Stimulated activated memory B cell treated with anti-CD40 and anti-IgM and Interleukin-4, amounts not matched to agents 10 μg/mL and 1 μg/mL and 100 μg/mL, for 72 hours (primary cell): ENCODE results near the gene PIEZO2.

Experiments
- ATAC-seq: fragments of 150-1000 bp; cut with Tn5 transposase; 2 replicates; pipeline ENCODE4 v1.10.0; 2021
- H3K27ac Mint-ChIP-seq: one replicate; pipeline ENCODE4 v1.8.0; 2022; ENCODE audit warnings: mild to moderate bottlenecking, mixed read lengths
- H3K27me3 Mint-ChIP-seq: one replicate; pipeline ENCODE4 v1.8.0; 2022; ENCODE audit warnings: mixed read lengths
- H3K36me3 Mint-ChIP-seq: one replicate; pipeline ENCODE4 v1.8.0; 2022; ENCODE audit warnings: mixed read lengths
- H3K4me1 Mint-ChIP-seq: one replicate; pipeline ENCODE4 v1.8.0; 2022; ENCODE audit warnings: mixed read lengths
- H3K4me3 Mint-ChIP-seq: one replicate; pipeline ENCODE4 v1.8.0; 2022; ENCODE audit warnings: mild to moderate bottlenecking, moderate library complexity, mixed read lengths
- H3K9me3 Mint-ChIP-seq: one replicate; pipeline ENCODE4 v1.8.0; 2022; ENCODE audit warnings: mixed read lengths

PIEZO2 gene

DNA sequence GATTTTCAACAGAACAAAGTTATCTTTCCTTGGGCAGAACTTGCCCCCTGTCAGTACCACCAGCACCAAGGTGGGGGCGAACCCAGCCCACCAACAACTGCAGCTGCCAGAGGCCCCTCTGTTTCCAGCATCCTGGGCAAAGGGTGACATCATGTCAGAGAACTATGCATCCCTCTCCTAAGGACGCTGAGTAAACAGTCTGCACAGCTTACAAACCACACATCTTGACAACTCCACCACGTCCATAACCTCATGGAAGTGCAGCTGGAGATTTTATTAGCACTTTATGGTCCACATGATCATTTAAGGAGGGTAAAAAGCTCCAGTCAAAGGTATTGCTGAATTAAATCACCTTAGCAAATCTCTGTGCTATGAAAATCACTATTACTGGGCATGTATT lies 40.4 kb downstream of the PIEZO2 start:
- Mint-ChIP-seq H3K27ac (no peak overlapping the region), H3K9me3 (no peaks in the 10 kb centered on the region), H3K36me3 (no peaks in the 10 kb centered on the region), H3K4me1 (no peaks in the 10 kb centered on the region), H3K27me3 (no peaks in the 10 kb centered on the region), H3K4me3 (no peak overlapping the region)
- no peak for ATAC-seq

DNA sequence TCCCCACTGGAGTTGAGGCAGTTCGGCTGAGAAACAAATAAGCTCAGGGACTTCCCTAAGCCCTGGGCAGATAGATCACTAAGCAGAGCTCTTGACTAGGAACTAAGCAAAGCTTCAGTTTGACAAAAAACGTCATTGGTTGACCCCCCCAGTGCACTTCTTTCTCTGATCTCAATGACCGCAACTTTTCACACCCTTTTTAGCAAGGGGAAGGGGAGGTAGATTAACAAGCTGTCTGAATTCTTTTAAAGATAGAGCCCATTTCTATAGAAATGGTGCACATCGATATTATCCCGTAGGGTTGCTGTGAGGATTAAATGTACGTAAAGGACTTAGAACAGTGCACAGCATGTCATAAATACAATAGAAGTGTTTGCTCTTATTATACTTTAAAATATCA lies 42.5 kb downstream of the PIEZO2 start:
- no peaks in the 10 kb centered on the region for H3K4me1 Mint-ChIP-seq
- H3K27me3 Mint-ChIP-seq = no peaks in the 10 kb centered on the region
- ATAC-seq = no peak
- H3K27ac Mint-ChIP-seq = no peak overlapping the region
- H3K9me3 Mint-ChIP-seq = no peaks in the 10 kb centered on the region
- H3K4me3 Mint-ChIP-seq = no peak overlapping the region
- H3K36me3 Mint-ChIP-seq = no peaks in the 10 kb centered on the region

DNA sequence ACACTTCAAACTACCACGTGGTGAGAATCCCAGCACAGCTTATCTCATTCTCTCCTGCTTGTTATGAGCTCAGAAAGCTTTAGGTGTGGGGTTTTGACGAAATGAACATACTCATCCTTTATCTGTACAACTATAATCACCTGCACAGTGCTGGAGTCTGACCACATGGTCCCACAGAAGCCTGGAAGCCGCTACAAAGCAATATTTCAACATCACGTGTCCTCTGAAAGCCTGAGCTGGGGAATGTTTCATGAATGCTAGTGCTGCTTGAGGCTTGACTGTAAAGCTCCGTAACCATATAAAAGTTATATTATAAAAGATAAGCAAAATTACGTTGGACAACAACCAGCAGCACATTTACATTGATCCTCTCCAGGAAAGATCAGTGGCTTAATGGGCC lies 43.9 kb downstream of the PIEZO2 start:
- Mint-ChIP-seq H3K4me3 (no peak overlapping the region), H3K36me3 (no peaks in the 10 kb centered on the region), H3K9me3 (no peaks in the 10 kb centered on the region), H3K27ac (no peak overlapping the region), H3K27me3 (no peaks in the 10 kb centered on the region), H3K4me1 (no peaks in the 10 kb centered on the region)
- ATAC-seq = no peak

DNA sequence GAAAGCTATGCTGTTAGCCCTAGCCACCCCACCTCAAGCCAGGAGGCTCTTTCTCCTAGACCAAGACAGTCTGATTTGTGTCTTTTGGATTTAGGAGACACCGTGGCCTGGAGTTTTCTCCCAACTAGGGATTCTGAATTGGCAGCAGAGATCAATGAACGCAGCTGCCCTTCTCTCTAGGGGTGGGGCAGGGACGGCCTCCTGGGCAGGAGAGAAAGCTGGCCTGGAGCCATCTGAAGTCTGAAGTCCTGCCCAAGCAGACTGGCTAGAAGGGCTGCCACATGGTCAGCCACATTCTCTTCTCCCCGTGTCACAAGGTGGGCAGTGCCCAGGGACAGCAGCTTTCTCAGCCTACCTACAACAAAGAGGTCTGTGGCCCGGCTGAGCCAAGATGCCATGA lies 45.1 kb downstream of the PIEZO2 start:
- Mint-ChIP-seq H3K27me3 (no peaks in the 10 kb centered on the region), H3K36me3 (no peaks in the 10 kb centered on the region), H3K4me1 (no peaks in the 10 kb centered on the region), H3K9me3 (no peaks in the 10 kb centered on the region), H3K4me3 (no peak overlapping the region), H3K27ac (no peak overlapping the region)
- no peak for ATAC-seq

DNA sequence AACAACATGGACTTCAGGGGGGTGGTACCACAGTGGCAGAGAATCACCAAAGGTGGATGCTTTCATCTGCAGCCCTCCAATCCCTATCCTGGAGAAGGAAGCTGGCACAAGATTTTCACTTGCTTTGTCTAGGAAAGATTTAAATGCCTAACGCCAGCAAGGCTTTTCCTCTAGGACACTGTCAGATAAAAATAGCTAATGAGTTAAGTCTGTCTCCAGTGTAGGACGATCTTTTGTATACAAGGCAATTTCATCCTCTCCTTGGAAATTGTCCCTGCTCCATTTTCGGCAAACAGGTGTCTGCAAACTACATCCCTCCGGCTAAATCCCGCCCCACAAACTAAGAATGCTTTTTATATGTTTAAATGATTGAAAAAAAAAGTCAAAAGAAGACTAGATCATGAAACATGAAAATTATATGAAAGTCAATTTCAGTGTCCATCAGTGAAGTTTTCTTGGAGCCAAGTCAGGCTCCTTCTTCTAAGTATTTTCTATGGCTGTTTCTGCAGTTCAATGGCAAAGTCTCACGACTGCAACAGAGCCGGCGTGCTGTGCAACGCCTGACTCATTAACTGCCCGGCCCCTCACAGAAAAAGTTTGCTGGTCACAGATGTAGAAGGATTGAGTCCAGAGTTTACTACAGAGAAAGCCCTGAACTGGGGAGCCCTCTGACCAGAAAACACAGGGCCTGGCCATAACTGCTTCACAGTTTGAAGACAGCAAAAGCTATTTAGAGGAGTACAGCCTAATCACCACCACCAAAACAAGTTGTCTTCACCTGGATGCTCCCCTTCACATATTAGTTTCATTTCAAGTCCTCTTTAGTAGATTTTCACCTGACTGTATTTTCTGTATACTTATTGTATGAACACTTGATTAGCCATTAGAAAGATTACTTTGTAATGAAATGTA lies 52.3 kb downstream of the PIEZO2 start:
- Mint-ChIP-seq H3K36me3 (no peaks in the 10 kb centered on the region), H3K27ac (no peak overlapping the region), H3K4me1 (no peaks in the 10 kb centered on the region), H3K4me3 (no peak overlapping the region), H3K9me3 (no peaks in the 10 kb centered on the region), H3K27me3 (no peaks in the 10 kb centered on the region)
- no peak for ATAC-seq

DNA sequence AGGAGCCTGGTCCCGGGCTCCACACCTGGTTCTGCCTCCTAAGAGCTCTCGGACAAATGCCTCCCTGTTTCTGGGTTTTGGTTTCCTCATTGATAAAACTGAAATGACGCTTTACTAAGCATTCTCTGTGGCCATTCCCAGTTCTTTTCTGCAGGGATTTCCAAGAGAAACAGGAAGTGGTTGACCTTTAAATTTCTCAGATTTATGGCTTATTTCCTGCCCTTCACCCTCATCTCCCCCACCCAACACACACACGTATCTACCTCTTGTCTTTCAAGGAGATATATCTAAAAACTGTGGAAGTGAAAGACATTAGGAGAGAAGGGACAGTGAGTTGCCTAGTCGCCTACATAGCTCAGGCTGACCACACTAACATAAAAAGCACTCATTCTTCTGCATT lies 53.0 kb downstream of the PIEZO2 start:
- ATAC-seq = no peak

DNA sequence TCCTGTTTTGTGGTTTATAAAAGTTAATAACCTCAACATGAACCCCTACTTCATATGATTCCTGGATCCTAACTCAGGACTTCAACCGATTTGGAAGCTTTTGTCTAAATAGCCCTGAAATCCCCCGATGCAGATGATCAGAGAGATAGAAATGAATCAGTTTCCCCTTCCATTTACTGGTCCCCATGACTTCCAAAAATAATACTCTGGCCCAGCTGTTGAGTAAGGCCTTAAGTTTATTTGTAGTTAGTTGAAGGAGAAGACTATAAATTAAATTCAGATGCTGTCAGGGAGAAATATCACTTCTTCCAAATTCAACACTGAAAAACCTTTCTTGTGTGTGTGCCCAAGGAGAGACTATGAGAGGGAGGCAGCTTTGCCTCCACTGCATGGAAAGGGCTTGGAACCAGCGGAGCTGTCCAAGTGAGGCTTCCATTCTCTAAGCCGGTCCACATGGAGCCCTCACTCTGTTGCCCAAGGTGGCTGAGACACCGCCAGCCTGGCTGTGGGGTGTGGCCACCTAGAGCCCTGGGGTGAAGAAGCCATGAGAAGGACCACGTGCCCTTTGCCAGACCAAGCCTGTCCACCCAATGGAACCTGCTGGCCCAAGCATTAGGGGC lies 53.6 kb downstream of the PIEZO2 start:
- Mint-ChIP-seq H3K27me3 (no peaks in the 10 kb centered on the region), H3K4me3 (no peak overlapping the region), H3K4me1 (no peaks in the 10 kb centered on the region), H3K9me3 (no peaks in the 10 kb centered on the region), H3K27ac (no peak overlapping the region), H3K36me3 (no peaks in the 10 kb centered on the region)
- no peak for ATAC-seq

More for the DNA sequence above, 53.0 kb downstream of the PIEZO2 start:
- no peaks in the 10 kb centered on the region for H3K36me3 Mint-ChIP-seq
- no peaks in the 10 kb centered on the region for H3K4me1 Mint-ChIP-seq
- no peak overlapping the region for H3K4me3 Mint-ChIP-seq
- no peaks in the 10 kb centered on the region for H3K9me3 Mint-ChIP-seq
- H3K27me3 Mint-ChIP-seq = no peaks in the 10 kb centered on the region
- no peak overlapping the region for H3K27ac Mint-ChIP-seq

DNA sequence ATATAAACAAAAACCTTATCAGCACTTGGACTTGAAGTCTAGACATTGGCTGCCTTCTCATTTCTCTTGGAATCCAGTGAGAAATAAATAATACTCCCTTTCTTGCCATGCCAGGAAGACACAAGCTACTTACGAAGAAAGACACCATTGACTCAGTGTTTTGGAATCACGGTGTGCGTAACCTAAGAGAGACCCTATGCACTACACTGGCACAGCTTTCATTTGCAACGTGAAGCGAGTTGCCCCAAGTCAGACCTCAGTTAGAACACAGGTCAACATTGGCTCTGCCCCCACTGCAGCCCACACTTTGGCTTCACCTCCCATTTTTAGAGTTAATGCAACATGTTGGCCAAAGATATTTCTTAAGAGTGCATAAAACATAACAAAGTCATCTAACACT lies 54.2 kb downstream of the PIEZO2 start:
- no peaks in the 10 kb centered on the region for H3K36me3 Mint-ChIP-seq
- no peaks in the 10 kb centered on the region for H3K4me1 Mint-ChIP-seq
- no peak overlapping the region for H3K4me3 Mint-ChIP-seq
- ATAC-seq = no peak
- no peaks in the 10 kb centered on the region for H3K9me3 Mint-ChIP-seq
- H3K27ac Mint-ChIP-seq = no peak overlapping the region
- no peaks in the 10 kb centered on the region for H3K27me3 Mint-ChIP-seq

DNA sequence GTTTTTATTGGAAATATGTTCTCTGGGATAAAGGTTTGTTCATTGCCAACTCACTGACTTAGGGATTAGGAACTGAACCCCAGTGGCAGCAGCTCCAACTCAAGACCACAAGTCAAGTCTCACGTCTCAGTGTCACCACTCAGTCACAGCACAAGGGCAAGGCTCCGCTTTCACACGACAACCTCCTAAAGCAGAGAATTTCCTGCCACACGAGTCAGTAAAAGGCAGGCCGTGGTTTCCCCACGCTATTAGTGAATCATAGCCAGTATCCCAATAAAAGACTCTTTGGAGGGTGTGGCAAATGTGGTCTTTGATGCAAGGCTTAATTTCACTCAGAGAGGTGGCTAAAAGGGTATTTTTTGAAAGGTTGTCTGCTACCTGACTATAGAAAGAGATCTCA lies 57.6 kb downstream of the PIEZO2 start:
- Mint-ChIP-seq H3K27me3 (no peaks in the 10 kb centered on the region), H3K4me1 (no peaks in the 10 kb centered on the region), H3K9me3 (no peaks in the 10 kb centered on the region), H3K27ac (no peak overlapping the region), H3K4me3 (no peak overlapping the region), H3K36me3 (no peaks in the 10 kb centered on the region)
- ATAC-seq = no peak

DNA sequence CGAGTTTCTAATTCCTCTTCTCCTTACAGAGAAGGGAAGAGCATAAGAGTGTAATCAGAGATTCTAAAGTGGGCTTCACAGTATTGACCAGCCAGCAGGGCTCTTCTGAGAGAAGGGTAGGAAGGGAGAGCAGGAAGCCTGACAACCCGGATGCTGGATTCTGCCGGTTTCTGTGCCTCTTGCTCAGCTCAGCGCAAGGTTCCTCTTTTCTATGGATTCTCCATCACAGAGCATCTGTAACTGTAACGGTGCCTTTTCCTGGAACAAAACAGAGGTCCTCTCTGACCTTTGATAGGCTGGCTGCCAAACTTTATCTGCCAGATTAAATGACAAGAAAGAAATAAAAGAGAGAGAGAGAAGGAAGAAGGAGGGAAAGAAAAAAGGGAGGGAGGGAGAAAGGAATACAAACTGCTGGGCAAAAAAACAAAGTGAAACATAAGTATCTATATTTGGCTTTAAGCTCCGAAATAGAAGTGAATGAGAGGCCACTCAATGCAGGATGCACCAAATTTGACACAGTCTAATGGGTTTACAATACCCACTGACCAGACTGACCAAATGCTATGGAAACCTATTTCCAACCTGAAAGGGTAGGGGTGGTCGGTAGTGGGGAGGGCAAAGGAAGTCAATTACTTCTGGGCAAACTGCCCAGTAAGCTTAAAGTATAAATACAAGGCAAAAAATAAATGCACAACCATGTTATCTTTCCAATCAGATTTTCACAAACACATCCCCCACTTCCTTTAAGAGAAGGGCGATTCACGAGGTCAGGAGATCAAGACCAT lies 59.2 kb downstream of the PIEZO2 start:
- no peaks in the 10 kb centered on the region for H3K27me3 Mint-ChIP-seq
- H3K27ac Mint-ChIP-seq = no peak overlapping the region
- no peaks in the 10 kb centered on the region for H3K36me3 Mint-ChIP-seq
- ATAC-seq = no peak
- no peak overlapping the region for H3K4me3 Mint-ChIP-seq
- no peaks in the 10 kb centered on the region for H3K9me3 Mint-ChIP-seq
- H3K4me1 Mint-ChIP-seq = no peaks in the 10 kb centered on the region

DNA sequence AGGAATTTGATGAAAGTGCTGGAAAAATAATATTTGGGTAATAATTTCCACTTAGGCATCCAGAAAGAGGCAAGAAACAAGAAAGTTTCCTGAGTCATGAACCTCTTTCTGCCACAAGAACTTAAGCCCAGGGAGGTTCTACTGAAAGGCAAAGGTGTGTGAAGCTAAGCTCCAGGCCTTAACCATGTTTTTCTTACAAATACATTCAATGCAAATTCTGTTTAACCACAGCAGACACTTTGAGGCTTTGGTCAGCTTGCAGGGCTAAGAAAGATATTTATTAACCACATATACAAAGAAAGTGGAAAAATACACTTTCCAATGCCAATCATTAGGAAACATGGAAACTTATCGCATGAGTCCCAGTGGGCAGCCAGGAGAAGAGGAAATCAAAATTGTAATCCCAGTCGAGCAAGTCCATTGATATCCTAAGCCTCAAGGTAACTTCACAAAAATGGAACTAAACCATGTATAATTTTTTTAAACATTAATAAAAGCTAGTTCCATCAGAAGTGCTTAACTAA lies 68.3 kb downstream of the PIEZO2 start:
- Mint-ChIP-seq H3K27me3 (no peaks in the 10 kb centered on the region), H3K9me3 (no peaks in the 10 kb centered on the region), H3K36me3 (no peaks in the 10 kb centered on the region), H3K4me1 (no peaks in the 10 kb centered on the region), H3K27ac (no peak overlapping the region), H3K4me3 (no peak overlapping the region)
- no peak for ATAC-seq

DNA sequence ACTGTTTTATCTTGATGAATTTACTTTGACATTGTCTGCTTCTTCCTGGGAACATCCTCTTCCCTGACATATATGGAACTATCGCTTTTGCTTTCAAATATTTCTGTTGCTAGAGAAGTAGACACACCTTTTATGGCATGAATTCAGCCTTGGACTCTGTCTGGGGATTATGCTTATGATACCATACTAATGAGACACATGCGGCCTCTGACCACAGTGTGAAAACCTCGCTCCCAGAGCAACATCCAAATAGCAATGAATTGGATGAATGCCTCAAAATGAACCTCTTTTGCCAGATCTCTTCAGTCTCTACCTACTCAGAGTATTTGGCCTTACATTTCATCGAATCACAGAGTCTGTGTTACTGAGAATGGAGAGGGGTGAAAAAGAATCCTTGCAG lies 70.9 kb downstream of the PIEZO2 start:
- Mint-ChIP-seq H3K4me1 (no peaks in the 10 kb centered on the region), H3K27me3 (no peaks in the 10 kb centered on the region), H3K4me3 (no peak overlapping the region), H3K36me3 (no peaks in the 10 kb centered on the region), H3K9me3 (no peaks in the 10 kb centered on the region), H3K27ac (no peak overlapping the region)
- ATAC-seq = no peak

DNA sequence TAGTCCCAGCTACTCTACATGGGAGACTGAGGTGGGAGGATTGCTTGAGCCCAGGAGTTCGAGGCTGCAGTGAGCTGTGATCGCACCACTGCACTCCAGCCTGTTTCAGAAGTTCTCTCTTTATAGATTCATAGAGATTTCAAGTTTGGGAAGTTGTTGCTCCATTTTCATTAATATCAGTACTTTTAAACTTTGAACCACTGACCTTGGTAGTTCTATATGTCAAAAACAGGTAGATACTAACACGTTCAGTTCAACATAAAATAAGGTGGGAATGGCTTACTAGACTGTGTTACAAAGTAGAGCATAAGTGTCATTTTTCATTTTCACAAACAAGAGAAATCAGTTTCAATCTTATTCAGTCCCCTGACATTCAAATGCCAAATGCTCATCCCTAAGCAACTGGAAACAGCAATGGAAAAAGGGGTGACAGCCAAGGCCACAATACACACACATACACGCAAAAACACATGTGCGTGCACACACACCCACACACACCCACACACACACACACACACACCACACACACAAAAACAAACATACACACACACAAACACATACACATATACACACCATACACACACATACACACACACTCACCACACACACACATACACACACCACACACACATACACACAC lies 71.7 kb downstream of the PIEZO2 start:
- no peak overlapping the region for H3K4me3 Mint-ChIP-seq
- no peak for ATAC-seq
- no peaks in the 10 kb centered on the region for H3K4me1 Mint-ChIP-seq
- H3K9me3 Mint-ChIP-seq = no peaks in the 10 kb centered on the region
- H3K27me3 Mint-ChIP-seq = no peaks in the 10 kb centered on the region
- H3K27ac Mint-ChIP-seq = no peak overlapping the region
- no peaks in the 10 kb centered on the region for H3K36me3 Mint-ChIP-seq

DNA sequence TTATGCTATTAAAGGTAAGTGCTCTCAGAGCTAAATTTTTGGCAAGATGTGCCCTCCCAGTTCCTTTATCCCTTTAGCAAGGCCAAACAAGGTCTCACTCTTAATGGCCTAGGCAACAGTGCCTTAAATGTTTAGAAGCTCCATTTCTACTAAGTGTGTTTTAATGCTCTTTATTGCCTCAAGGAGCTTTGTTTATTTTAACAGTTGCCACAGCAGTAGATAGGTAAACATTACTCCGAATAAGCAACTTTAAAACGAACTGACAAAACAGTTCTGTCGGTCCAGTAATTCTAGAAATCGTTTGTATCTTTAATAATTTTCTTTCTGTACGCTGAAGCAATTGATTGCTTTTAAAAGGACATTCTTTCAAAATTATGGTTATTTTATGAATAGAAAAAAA lies 74.5 kb downstream of the PIEZO2 start:
- H3K27me3 Mint-ChIP-seq = no peaks in the 10 kb centered on the region
- H3K27ac Mint-ChIP-seq = no peak overlapping the region
- H3K4me1 Mint-ChIP-seq = no peaks in the 10 kb centered on the region
- no peaks in the 10 kb centered on the region for H3K36me3 Mint-ChIP-seq
- no peak overlapping the region for H3K4me3 Mint-ChIP-seq
- no peaks in the 10 kb centered on the region for H3K9me3 Mint-ChIP-seq
- ATAC-seq = no peak

DNA sequence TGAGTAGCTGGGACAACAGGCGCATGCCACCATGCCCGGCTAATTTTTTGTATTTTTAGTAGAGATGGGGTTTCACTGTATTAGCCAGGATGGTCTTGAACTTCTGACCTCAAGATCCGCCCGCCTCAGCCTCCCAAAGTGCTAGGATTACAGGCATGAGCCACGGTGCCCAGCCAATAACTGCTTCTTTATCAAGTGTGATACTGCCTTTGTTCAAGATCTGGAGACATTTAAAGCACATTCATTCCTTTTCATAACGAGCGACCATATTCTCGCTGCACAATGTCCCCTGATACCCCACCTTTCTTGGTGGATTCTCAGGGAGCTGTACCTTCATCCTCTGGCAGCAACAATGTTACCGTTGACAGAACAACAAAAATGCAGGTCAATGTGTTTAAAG lies 75.4 kb downstream of the PIEZO2 start:
- Mint-ChIP-seq H3K27me3 (no peaks in the 10 kb centered on the region), H3K27ac (no peak overlapping the region), H3K4me1 (no peaks in the 10 kb centered on the region), H3K36me3 (no peaks in the 10 kb centered on the region), H3K9me3 (no peaks in the 10 kb centered on the region), H3K4me3 (no peak overlapping the region)
- no peak for ATAC-seq
